HepG2 (cell line): Measurements from ENCODE around the gene MLX. TPM values are rescaled to one million over a fixed set of nuclear protein-coding genes. Genes with fewer than 3 reads are reported as not detected.

Source experiments
- AHR ChIP-seq: IDR thresholded peaks from 2 replicates; pipeline ENCODE4 v1.6.1; 2018; ENCODE audit warnings: missing genetic modification reagents, missing compliant biosample characterization
- ARID2 ChIP-seq: sonication (generic); formaldehyde crosslinking; IDR thresholded peaks from 2 replicates; pipeline ENCODE4 v1.8.1; 2022; ENCODE audit warnings: mild to moderate bottlenecking, missing genetic modification reagents, borderline replicate concordance
- ASH2L ChIP-seq: fragments of 300-600, 200-600 bp; sonication (generic); IDR thresholded peaks from 2 replicates; pipeline ENCODE4 v1.7.0; 2017; ENCODE audit warnings: low read depth, mild to moderate bottlenecking, moderate library complexity, mixed read lengths, low read length; ENCODE audit not compliant: insufficient read length
- CBFB ChIP-seq: sonication (generic); formaldehyde crosslinking; IDR thresholded peaks from 2 replicates; pipeline ENCODE4 v1.4.0; 2020; ENCODE audit warnings: missing genetic modification reagents
- FOXK1 ChIP-seq: sonication (generic); formaldehyde crosslinking; IDR thresholded peaks from 2 replicates; pipeline ENCODE4 v1.4.0; 2020; ENCODE audit warnings: low read depth, missing genetic modification reagents, borderline replicate concordance
- GABPB1 ChIP-seq: IDR thresholded peaks from 2 replicates; pipeline ENCODE4 v1.6.1; 2016; ENCODE audit warnings: mild to moderate bottlenecking, missing genetic modification reagents, moderate library complexity, missing compliant biosample characterization
- HOXD1 ChIP-seq: sonication (generic); formaldehyde crosslinking; IDR thresholded peaks from 2 replicates; pipeline ENCODE4 v1.5.0; 2020; ENCODE audit warnings: missing genetic modification reagents
- JARID2 ChIP-seq: sonication (generic); formaldehyde crosslinking; IDR thresholded peaks from 2 replicates; pipeline ENCODE4 v1.8.1; 2023; ENCODE audit warnings: missing genetic modification reagents, inconsistent platforms; ENCODE audit not compliant: insufficient replicate concordance
- NFKBIZ ChIP-seq: IDR thresholded peaks from 2 replicates; pipeline ENCODE4 v1.6.1; 2018; ENCODE audit warnings: missing genetic modification reagents, missing compliant biosample characterization
- PBX2 ChIP-seq: IDR thresholded peaks from 2 replicates; pipeline ENCODE4 v1.6.1; 2016; ENCODE audit warnings: control low read depth
- PHF8 ChIP-seq: sonication (generic); formaldehyde crosslinking; IDR thresholded peaks from 2 replicates; pipeline ENCODE4 v1.5.0; 2020; ENCODE audit warnings: missing genetic modification reagents
- PRDM15 ChIP-seq: sonication (generic); formaldehyde crosslinking; IDR thresholded peaks from 2 replicates; pipeline ENCODE4 v1.4.0; 2020; ENCODE audit warnings: missing genetic modification reagents
- TBX3 ChIP-seq: fragments of 450-650 bp; IDR thresholded peaks from 2 replicates; pipeline ENCODE4 v1.6.1; 2017; ENCODE audit warnings: antibody characterized with exemption, mild to moderate bottlenecking, inconsistent platforms, borderline replicate concordance
- ZBTB1 ChIP-seq: sonication (generic); formaldehyde crosslinking; IDR thresholded peaks from 2 replicates; pipeline ENCODE4 v1.4.0; 2020; ENCODE audit warnings: missing genetic modification reagents, borderline replicate concordance
- ZFX ChIP-seq: sonication (generic); formaldehyde crosslinking; IDR thresholded peaks from 2 replicates; pipeline ENCODE4 v1.4.0; 2020; ENCODE audit warnings: mild to moderate bottlenecking, low read depth, missing genetic modification reagents, moderate library complexity
- ZFYVE20 ChIP-seq: sonication (generic); formaldehyde crosslinking; IDR thresholded peaks from 2 replicates; pipeline ENCODE4 v1.8.0; 2023; ENCODE audit warnings: low read depth, mild to moderate bottlenecking, moderate library complexity, missing genetic modification reagents, borderline replicate concordance
- ZNF12 ChIP-seq: sonication (generic); formaldehyde crosslinking; IDR thresholded peaks from 2 replicates; pipeline ENCODE4 v1.5.0; 2020; ENCODE audit warnings: missing genetic modification reagents
- ZNF331 ChIP-seq: sonication (generic); formaldehyde crosslinking; IDR thresholded peaks from 2 replicates; pipeline ENCODE4 v1.4.0; 2020; ENCODE audit warnings: missing genetic modification reagents
- ZNF570 ChIP-seq: sonication (generic); formaldehyde crosslinking; IDR thresholded peaks from 2 replicates; pipeline ENCODE4 v1.4.0; 2020; ENCODE audit warnings: mild to moderate bottlenecking, missing genetic modification reagents, borderline replicate concordance
- ZNF598 ChIP-seq: sonication (generic); formaldehyde crosslinking; IDR thresholded peaks from 2 replicates; pipeline ENCODE4 v1.5.1; 2020; ENCODE audit warnings: mild to moderate bottlenecking, missing genetic modification reagents, borderline replicate concordance
- ZNF678 ChIP-seq: sonication (generic); formaldehyde crosslinking; IDR thresholded peaks from 2 replicates; pipeline ENCODE4 v1.4.0; 2020; ENCODE audit warnings: mild to moderate bottlenecking, missing genetic modification reagents
- ZNF724P ChIP-seq: sonication (generic); formaldehyde crosslinking; IDR thresholded peaks from 2 replicates; pipeline ENCODE4 v1.8.0; 2022; ENCODE audit warnings: missing genetic modification reagents, borderline replicate concordance
- polyA plus RNA-seq, 8 experiments: library from polyadenylated mRNA; depleted of rRNA in 3 of 8; stranded (reverse) in 7 of 8; unstranded in 1 of 8; fragments of >200 nt; fragmentation: Illumina TruSeq in 4 of 8; extraction: Trizol in 4 of 8; gene quantifications; 2 replicates each; pipeline versions ENCODE4 v1.2.1 to v1.2.3, GENCODE V29; 2011 to 2016; ENCODE audit warnings: low read depth in 4 of 8, missing spikeins in 1 of 8, mixed read lengths in 1 of 8; ENCODE audit not compliant: insufficient read depth in 1 of 8
- total RNA-seq, 5 experiments: library from RNA; depleted of rRNA; stranded (reverse); fragments of >200 nt; fragmentation: Illumina TruSeq; extraction: Trizol; gene quantifications; 2 replicates each; pipeline ENCODE4 v1.2.3, GENCODE V29; 2016; ENCODE audit warnings: low read depth in 1 of 5
- TF ChIP-seq, protein P1 (sequence below): sonication (generic); formaldehyde crosslinking; IDR thresholded peaks from 2 replicates; pipeline ENCODE4 v1.9.0; 2021; ENCODE audit warnings: missing genetic modification reagents, mild to moderate bottlenecking, borderline replicate concordance

The MLX gene
- total and polyA plus RNA-seq, 2 of the 13 experiments (the other 11 are each of a cell fraction or from before 2014, with no cell fraction given): 38.9 to 74.4 TPM

DNA sequence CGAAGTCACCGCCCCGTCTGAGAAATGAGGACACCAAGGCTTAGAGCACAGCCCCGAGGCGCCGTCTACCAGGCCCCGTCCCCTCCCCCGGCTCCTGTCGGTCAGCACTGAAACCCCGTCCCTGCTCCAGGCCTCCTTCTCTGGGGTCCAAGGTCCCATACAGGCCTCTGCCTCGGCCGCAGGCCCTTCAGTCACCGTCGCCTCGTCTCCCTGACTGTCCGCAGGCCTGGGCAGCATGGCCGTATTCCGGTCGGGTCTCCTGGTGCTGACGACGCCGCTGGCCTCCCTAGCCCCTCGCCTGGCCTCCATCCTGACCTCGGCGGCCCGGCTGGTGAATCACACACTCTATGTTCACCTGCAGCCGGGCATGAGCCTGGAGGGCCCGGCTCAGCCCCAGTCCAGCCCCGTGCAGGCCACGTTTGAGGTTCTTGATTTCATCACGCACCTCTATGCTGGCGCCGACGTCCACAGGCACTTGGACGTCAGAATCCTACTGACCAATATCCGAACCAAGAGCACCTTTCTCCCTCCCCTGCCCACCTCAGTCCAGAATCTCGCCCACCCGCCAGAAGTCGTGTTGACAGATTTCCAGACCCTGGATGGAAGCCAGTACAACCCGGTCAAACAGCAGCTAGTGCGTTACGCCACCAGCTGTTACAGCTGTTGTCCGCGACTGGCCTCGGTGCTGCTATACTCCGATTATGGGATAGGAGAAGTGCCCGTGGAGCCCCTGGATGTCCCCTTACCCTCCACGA, 4.3 kb upstream of the MLX start (continued):
- TF ChIP-seq PBX2 (0 out of 2 replicates have a peak, but pooled peaks have one; percentile 43), ASH2L (peak; percentile 80), AHR (CRISPR knock-in tag) (peak; percentile 81; the same call in 1 of the 2 replicates), CBFB (no peak), ZNF598 (CRISPR knock-in tag) (peak; percentile 74; the same call in 1 of the 2 replicates), HOXD1 (CRISPR knock-in tag) (peak; percentile 23; the same call in 1 of the 2 replicates), PHF8 (peak; percentile 82), ZNF331 (CRISPR knock-in tag) (peak; percentile 33), ARID2 (CRISPR knock-in tag) (no peak), PRDM15 (CRISPR knock-in tag) (0 out of 2 replicates have a peak, but pooled peaks have one; percentile 8), ZNF12 (CRISPR knock-in tag) (peak; percentile 54; the same call in 1 of the 2 replicates), ZNF678 (CRISPR knock-in tag) (peak; percentile 96), ZBTB1 (CRISPR knock-in tag) (0 out of 2 replicates have a peak, but pooled peaks have one; percentile 26), TBX3 (0 out of 2 replicates have a peak, but pooled peaks have one; percentile 10), NFKBIZ (CRISPR knock-in tag) (peak; percentile 3; the same call in 1 of the 2 replicates), ZFX (CRISPR knock-in tag) (peak; percentile 98), JARID2 (CRISPR knock-in tag) (peak; percentile 11), ZNF570 (CRISPR knock-in tag) (0 out of 2 replicates have a peak, but pooled peaks have one; percentile 21), FOXK1 (CRISPR knock-in tag) (peak; percentile 47; the same call in 1 of the 2 replicates), GABPB1 (peak; percentile 11; the same call in 1 of the 2 replicates), ZFYVE20 (CRISPR knock-in tag) (peak; percentile 87; the same call in 1 of the 2 replicates), ZNF724P (CRISPR knock-in tag) (peak; percentile 89; the same call in 1 of the 2 replicates)
- TF ChIP-seq, protein P1, sequence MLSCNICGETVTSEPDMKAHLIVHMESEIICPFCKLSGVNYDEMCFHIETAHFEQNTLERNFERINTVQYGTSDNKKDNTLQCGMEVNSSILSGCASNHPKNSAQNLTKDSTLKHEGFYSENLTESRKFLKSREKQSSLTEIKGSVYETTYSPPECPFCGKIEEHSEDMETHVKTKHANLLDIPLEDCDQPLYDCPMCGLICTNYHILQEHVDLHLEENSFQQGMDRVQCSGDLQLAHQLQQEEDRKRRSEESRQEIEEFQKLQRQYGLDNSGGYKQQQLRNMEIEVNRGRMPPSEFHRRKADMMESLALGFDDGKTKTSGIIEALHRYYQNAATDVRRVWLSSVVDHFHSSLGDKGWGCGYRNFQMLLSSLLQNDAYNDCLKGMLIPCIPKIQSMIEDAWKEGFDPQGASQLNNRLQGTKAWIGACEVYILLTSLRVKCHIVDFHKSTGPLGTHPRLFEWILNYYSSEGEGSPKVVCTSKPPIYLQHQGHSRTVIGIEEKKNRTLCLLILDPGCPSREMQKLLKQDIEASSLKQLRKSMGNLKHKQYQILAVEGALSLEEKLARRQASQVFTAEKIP (CRISPR knock-in tag): no peak
